ENCODE results near the gene RPE. TPM values are rescaled to one million over a fixed set of nuclear protein-coding genes. Genes with fewer than 3 reads are reported as not detected.

The RPE gene
- polyA plus RNA-seq (ENCODE audit: insufficient read length in 4 of 4): 10 to 100 TPM; 55.9 to 62.9 (median 59.2) TPM

- DNase-seq (ENCODE audit: low read depth in 4 of 4, low spot score in 2 of 4): peak; percentile 74 to 93 (median 82)
Measured at GRCh38 chr2:210002158-210003157, at the start of gene RPE. Gene RPE (plus strand): TSS chr2:210002638. CDS start chr2:210002662, 24 bp downstream.

GRCh38 chr2:209956271-209956670 is 46.2 kb upstream of the RPE start:
- no peak for DNase-seq (ENCODE audit: low read depth in 4 of 4, low spot score in 2 of 4)

- DNase-seq (ENCODE audit: low read depth in 4 of 4, low spot score in 2 of 4): no peak
Measured at GRCh38 chr2:209958016-209958415, 44.4 kb upstream of the RPE start.

GRCh38 chr2:209960045-209960444 is 42.4 kb upstream of the RPE start:
- no peak for DNase-seq (ENCODE audit: low read depth in 4 of 4, low spot score in 2 of 4)

GRCh38 chr2:209960676-209961630 is 41.5 kb upstream of the RPE start:
- DNase-seq (ENCODE audit: low read depth in 4 of 4, low spot score in 2 of 4): peak in 2 of 4 donors; percentile 24 to 32

GRCh38 chr2:209965723-209966122 is 36.7 kb upstream of the RPE start:
- no peak for DNase-seq (ENCODE audit: low read depth in 4 of 4, low spot score in 2 of 4)

GRCh38 chr2:209969692-209970091 is 32.7 kb upstream of the RPE start:
- DNase-seq (ENCODE audit: low read depth in 4 of 4, low spot score in 2 of 4): no peak

GRCh38 chr2:209970271-209970670 is 32.2 kb upstream of the RPE start:
- DNase-seq (ENCODE audit: low read depth in 4 of 4, low spot score in 2 of 4): no peak

- DNase-seq (ENCODE audit: low read depth in 4 of 4, low spot score in 2 of 4): no peak
Measured at GRCh38 chr2:209970711-209971110, 31.7 kb upstream of the RPE start.

- DNase-seq (ENCODE audit: low read depth in 4 of 4, low spot score in 2 of 4): no peak
Measured at GRCh38 chr2:209973328-209973727, 29.1 kb upstream of the RPE start.

- DNase-seq (ENCODE audit: low read depth in 4 of 4, low spot score in 2 of 4): no peak
Measured at GRCh38 chr2:209974576-209974975, 27.9 kb upstream of the RPE start.

GRCh38 chr2:209976698-209977385 is 25.6 kb upstream of the RPE start:
- no peak for DNase-seq (ENCODE audit: low read depth in 4 of 4, low spot score in 2 of 4)

- DNase-seq (ENCODE audit: low read depth in 4 of 4, low spot score in 2 of 4): no peak
Measured at GRCh38 chr2:209977386-209978239, 24.8 kb upstream of the RPE start.

- no peak for DNase-seq (ENCODE audit: low read depth in 4 of 4, low spot score in 2 of 4)
Measured at GRCh38 chr2:209984291-209984690, 18.1 kb upstream of the RPE start.

GRCh38 chr2:209985874-209986273 is 16.6 kb upstream of the RPE start:
- DNase-seq (ENCODE audit: low read depth in 4 of 4, low spot score in 2 of 4): no peak

- DNase-seq (ENCODE audit: low read depth in 4 of 4, low spot score in 2 of 4): no peak
Measured at GRCh38 chr2:209986415-209986814, 16.0 kb upstream of the RPE start.

- no peak for DNase-seq (ENCODE audit: low read depth in 4 of 4, low spot score in 2 of 4)
Measured at GRCh38 chr2:209988010-209988409, 14.4 kb upstream of the RPE start.

- no peak for DNase-seq (ENCODE audit: low read depth in 4 of 4, low spot score in 2 of 4)
Measured at GRCh38 chr2:209990838-209991237, 11.6 kb upstream of the RPE start.

GRCh38 chr2:209993968-209994367 is 8.5 kb upstream of the RPE start:
- no peak for DNase-seq (ENCODE audit: low read depth in 4 of 4, low spot score in 2 of 4)
